Vagina (tissue), 2 donors: Measurements from ENCODE around the gene KCNK3. TPM values are rescaled to one million over a fixed set of nuclear protein-coding genes. Genes with fewer than 3 reads are reported as not detected.

Source experiments
- DNase-seq, 2 donors: peaks; one replicate each; pipeline ENCODE4 v3.0.0-alpha.2; 2017; ENCODE audit errors: extremely low spot score in 2 of 2
- H3K27ac ChIP-seq: fragments of 200-600 bp; sonication (generic); one replicate; pipeline ENCODE4 v1.5.1; 2019
- H3K27me3 ChIP-seq: fragments of 200-600 bp; sonication (generic); one replicate; pipeline ENCODE4 v1.5.1; 2019
- H3K36me3 ChIP-seq, 2 donors: fragments of 200-600 bp; sonication (generic); one replicate each; pipeline ENCODE4 v1.5.1; 2017 to 2019
- H3K4me1 ChIP-seq: fragments of 200-600 bp; sonication (generic); one replicate; pipeline ENCODE4 v1.5.1; 2019
- H3K4me3 ChIP-seq, 2 donors: fragments of 200-600 bp; sonication (generic); 1 replicate in 1 of 2; 2 replicates in 1 of 2; pipeline ENCODE4 v1.5.1; 2016 to 2019
- H3K9me3 ChIP-seq: fragments of 200-600 bp; sonication (generic); one replicate; pipeline ENCODE4 v1.5.1; 2019
- POLR2A ChIP-seq, 2 donors: fragments of 450-650 bp; IDR thresholded peaks; one replicate each; pipeline ENCODE4 v1.6.1; 2017; ENCODE audit warnings: antibody characterized with exemption in 2 of 2, mild to moderate bottlenecking in 2 of 2, moderate library complexity in 2 of 2
- POLR2AphosphoS5 ChIP-seq, 2 donors: sonication (generic); formaldehyde crosslinking; IDR thresholded peaks; one replicate each; pipeline ENCODE4 v1.9.0; 2017; ENCODE audit warnings: antibody characterized with exemption in 2 of 2, mild to moderate bottlenecking in 2 of 2, low read depth in 1 of 2; ENCODE audit not compliant: insufficient read depth in 1 of 2
- intact Hi-C: fragments of 100-400 bp; cut with DNase I; formaldehyde crosslinking; loops from one replicate; pipeline ENCODE4 v1.15.1; 2023
- total RNA-seq: library from RNA; depleted of rRNA; stranded (reverse); fragments of >200 nt; gene quantifications from one replicate; pipeline ENCODE4 v1.2.3, GENCODE V29; 2016
- TF ChIP-seq, protein P1 (sequence below), 3 experiments: fragments of 450-650 bp in 2 of 3; fragments of 200-600 bp in 1 of 3; sonication (generic) in 1 of 3; IDR thresholded peaks; one replicate each; pipeline ENCODE4 v1.5.1; 2017 to 2019; ENCODE audit warnings: antibody characterized with exemption in 3 of 3, mild to moderate bottlenecking in 2 of 3, moderate library complexity in 2 of 3

KCNK3 gene
- total RNA-seq, 1 donor from 2014 or later: 10.6 TPM

DNA sequence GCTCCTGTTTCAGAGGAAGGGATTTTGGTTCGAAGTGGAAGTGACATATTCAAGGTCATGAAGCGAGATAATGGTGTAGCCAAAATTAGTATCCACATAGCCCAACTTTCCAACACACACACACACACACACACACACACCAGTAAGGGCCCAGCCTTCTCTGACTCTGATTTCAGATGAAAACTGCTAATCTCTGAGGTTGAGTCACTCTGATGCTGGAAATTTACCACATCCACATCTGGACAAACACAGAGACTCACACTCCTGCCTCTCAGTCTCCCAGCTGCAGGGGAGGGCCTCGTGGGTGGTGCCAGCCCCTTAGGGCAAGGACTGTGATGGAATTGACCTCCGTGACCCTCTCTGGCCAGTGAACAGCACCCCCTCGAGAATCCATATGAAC is 42.6 kb downstream of the KCNK3 start:
- TF ChIP-seq, protein P1, sequence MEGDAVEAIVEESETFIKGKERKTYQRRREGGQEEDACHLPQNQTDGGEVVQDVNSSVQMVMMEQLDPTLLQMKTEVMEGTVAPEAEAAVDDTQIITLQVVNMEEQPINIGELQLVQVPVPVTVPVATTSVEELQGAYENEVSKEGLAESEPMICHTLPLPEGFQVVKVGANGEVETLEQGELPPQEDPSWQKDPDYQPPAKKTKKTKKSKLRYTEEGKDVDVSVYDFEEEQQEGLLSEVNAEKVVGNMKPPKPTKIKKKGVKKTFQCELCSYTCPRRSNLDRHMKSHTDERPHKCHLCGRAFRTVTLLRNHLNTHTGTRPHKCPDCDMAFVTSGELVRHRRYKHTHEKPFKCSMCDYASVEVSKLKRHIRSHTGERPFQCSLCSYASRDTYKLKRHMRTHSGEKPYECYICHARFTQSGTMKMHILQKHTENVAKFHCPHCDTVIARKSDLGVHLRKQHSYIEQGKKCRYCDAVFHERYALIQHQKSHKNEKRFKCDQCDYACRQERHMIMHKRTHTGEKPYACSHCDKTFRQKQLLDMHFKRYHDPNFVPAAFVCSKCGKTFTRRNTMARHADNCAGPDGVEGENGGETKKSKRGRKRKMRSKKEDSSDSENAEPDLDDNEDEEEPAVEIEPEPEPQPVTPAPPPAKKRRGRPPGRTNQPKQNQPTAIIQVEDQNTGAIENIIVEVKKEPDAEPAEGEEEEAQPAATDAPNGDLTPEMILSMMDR (IDR thresholded peaks at IDR 0.05): no peak
- TF ChIP-seq POLR2AphosphoS5 (IDR thresholded peaks at IDR 0.05; ENCODE audit: insufficient read depth in 1 of 2, low read depth in 1 of 2) (no peak), POLR2A (IDR thresholded peaks at IDR 0.05) (no peak)
- no peaks in the 10 kb centered on the region for H3K4me1 ChIP-seq
- H3K4me3 ChIP-seq: no peak overlapping the region
- H3K27me3 ChIP-seq: no peaks in the 10 kb centered on the region
- H3K36me3 ChIP-seq: no peaks in the 10 kb centered on the region
- H3K9me3 ChIP-seq: no peaks in the 10 kb centered on the region
- no peak for DNase-seq
- intact Hi-C loops: no loop called here
- H3K27ac ChIP-seq: no peak overlapping the region

DNA sequence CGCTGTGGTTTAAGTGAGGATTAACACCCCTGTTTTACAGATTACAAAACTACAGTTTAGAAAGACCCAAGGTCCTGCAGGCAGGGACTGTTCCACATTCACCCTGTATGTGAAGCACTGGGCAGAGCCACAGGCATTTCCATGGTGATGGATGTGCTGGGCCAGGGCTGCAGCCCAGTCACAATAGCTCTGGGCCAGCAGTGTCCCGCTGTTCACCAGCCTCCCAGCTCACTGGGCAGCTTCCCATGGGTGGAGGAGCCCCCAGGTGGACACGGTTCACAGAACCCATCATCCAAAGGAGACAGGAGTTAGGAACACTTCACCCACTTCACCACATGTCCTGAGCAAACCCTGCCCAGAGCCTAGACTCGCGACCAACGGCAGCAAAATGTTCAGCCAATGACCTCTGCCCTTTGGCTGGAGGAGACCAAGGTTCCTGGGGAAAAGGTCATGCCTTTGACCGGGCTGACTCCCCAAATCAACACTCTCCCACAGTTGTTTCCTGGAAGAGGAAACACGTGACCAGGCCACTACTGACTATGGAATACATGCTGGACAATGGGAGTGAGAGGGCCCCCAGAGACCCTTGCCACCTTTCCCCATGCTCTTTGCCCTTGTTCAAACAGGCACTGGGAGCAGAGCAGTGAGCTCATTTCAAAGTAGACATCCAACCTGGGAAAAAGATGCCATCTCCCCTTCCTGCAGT is 43.5 kb downstream of the KCNK3 start:
- intact Hi-C loops: no loop called here

DNA sequence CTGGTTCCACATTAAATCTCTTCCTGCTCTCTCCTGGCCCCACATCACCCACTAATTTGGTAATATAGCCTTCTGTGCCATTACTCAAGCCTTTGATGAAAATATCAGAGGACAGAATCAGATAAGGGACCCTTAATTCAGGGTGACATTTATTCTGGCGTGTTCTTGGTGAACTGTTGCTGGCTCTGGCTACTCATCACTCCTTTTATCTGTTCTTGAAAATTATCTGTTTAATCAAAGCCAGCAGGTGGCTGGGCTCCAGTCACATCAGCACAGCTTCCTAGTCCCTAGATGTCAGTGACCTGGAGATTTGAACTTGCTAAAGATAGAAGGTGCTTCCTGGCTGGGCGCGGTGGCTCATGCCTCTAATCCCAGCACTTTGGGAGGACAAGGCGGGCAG is 44.7 kb downstream of the KCNK3 start:
- H3K27me3 ChIP-seq: no peaks in the 10 kb centered on the region
- no peak overlapping the region for H3K27ac ChIP-seq
- TF ChIP-seq, protein P1 (IDR thresholded peaks at IDR 0.05): no peak
- TF ChIP-seq POLR2A (IDR thresholded peaks at IDR 0.05) (no peak), POLR2AphosphoS5 (IDR thresholded peaks at IDR 0.05; ENCODE audit: insufficient read depth in 1 of 2, low read depth in 1 of 2) (no peak)
- intact Hi-C loops: no loop called here
- peaks cover 4% of the 10 kb centered on the region for H3K4me1 ChIP-seq
- H3K4me3 ChIP-seq: no peak overlapping the region
- no peaks in the 10 kb centered on the region for H3K36me3 ChIP-seq
- no peak for DNase-seq
- no peaks in the 10 kb centered on the region for H3K9me3 ChIP-seq

More for the DNA sequence above, 43.5 kb downstream of the KCNK3 start:
- no peaks in the 10 kb centered on the region for H3K9me3 ChIP-seq
- no peaks in the 10 kb centered on the region for H3K4me1 ChIP-seq
- no peaks in the 10 kb centered on the region for H3K36me3 ChIP-seq
- no peak for DNase-seq
- no peaks in the 10 kb centered on the region for H3K27me3 ChIP-seq
- H3K4me3 ChIP-seq: no peak overlapping the region
- H3K27ac ChIP-seq: no peak overlapping the region
- TF ChIP-seq POLR2A (IDR thresholded peaks at IDR 0.05): no peak
- TF ChIP-seq, protein P1 (IDR thresholded peaks at IDR 0.05): no peak
- no peak for TF ChIP-seq POLR2AphosphoS5 (IDR thresholded peaks at IDR 0.05; ENCODE audit: insufficient read depth in 1 of 2, low read depth in 1 of 2)

DNA sequence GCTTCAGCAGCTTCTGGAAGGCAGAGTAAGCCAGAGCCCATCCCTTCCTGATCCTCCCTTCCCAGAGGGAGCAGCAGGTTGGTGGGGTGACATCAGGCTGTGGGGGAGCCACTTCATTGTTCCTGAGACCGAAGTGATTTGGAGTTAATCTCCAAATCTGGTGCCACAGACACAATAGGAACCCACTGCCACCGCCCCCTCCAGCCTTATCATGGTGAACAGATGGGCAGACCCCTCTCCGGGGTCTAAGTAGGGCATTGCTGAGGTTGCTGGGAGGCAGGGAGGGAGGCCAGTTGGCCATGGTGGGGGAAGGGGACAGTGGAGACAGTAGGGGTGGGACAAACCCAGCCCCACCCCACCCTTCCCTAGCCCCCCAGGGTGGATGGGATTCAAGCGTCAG is 46.0 kb downstream of the KCNK3 start:
- Histone ChIP-seq H3K36me3 (no peaks in the 10 kb centered on the region), H3K4me1 (peaks cover 4% of the 10 kb centered on the region), H3K27ac (no peak overlapping the region), H3K9me3 (no peaks in the 10 kb centered on the region), H3K4me3 (no peak overlapping the region), H3K27me3 (no peaks in the 10 kb centered on the region)
- DNase-seq: no peak
- TF ChIP-seq POLR2AphosphoS5 (IDR thresholded peaks at IDR 0.05; ENCODE audit: insufficient read depth in 1 of 2, low read depth in 1 of 2) (no peak), POLR2A (IDR thresholded peaks at IDR 0.05) (no peak)
- TF ChIP-seq, protein P1 (IDR thresholded peaks at IDR 0.05): no peak
- intact Hi-C loops: no loop called here

DNA sequence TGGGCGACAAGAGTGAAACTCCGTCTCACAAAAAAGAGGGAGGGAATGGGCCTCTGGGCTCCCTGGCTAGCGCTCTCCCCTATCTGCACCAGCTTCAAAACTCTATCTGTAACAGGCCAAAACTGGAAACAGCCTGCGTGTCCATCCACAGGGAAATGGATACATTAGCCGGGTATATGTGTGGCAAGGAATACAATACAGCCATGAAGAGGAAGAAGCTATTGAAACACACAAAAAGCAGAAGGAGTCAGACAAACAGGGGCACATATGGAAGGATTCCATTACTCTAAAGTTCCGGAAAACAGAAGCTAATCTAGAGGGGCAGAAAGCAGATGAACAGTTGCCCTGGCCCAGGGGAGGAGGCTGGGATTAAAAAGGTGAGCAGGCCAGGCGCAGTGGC is 47.0 kb downstream of the KCNK3 start:
- intact Hi-C loops: no loop called here
- Histone ChIP-seq H3K9me3 (no peaks in the 10 kb centered on the region), H3K27ac (no peak overlapping the region), H3K4me1 (peaks cover 4% of the 10 kb centered on the region), H3K4me3 (no peak overlapping the region), H3K36me3 (no peaks in the 10 kb centered on the region), H3K27me3 (no peaks in the 10 kb centered on the region)
- DNase-seq: no peak
- TF ChIP-seq POLR2AphosphoS5 (IDR thresholded peaks at IDR 0.05; ENCODE audit: insufficient read depth in 1 of 2, low read depth in 1 of 2): no peak
- TF ChIP-seq POLR2A (IDR thresholded peaks at IDR 0.05): no peak
- TF ChIP-seq, protein P1 (IDR thresholded peaks at IDR 0.05): no peak
